Esophagus muscularis mucosa (tissue), 4 donors: ENCODE data around the gene PSMB3.

Source experiments
- EP300 ChIP-seq: sonication (generic); formaldehyde crosslinking; IDR thresholded peaks from one replicate; pipeline ENCODE4 v1.6.1; 2017; ENCODE audit warnings: antibody characterized with exemption
- POLR2A ChIP-seq: fragments of 450-650 bp; IDR thresholded peaks from one replicate; pipeline ENCODE4 v1.6.1; 2017; ENCODE audit warnings: antibody characterized with exemption, moderate library complexity, mild to moderate bottlenecking, low read depth
- POLR2AphosphoS5 ChIP-seq, 2 donors: sonication (generic); formaldehyde crosslinking; IDR thresholded peaks; one replicate each; pipeline ENCODE4 v1.6.1; 2017; ENCODE audit warnings: antibody characterized with exemption in 2 of 2
- TF ChIP-seq, protein P1 (sequence below), 3 experiments: fragments of 200-600 bp in 2 of 3; fragments of 450-650 bp in 1 of 3; sonication (generic) in 2 of 3; IDR thresholded peaks; one replicate each; pipeline ENCODE4 v1.5.1; 2017 to 2019; ENCODE audit warnings: antibody characterized with exemption in 3 of 3, mild to moderate bottlenecking in 2 of 3, moderate library complexity in 1 of 3

DNA sequence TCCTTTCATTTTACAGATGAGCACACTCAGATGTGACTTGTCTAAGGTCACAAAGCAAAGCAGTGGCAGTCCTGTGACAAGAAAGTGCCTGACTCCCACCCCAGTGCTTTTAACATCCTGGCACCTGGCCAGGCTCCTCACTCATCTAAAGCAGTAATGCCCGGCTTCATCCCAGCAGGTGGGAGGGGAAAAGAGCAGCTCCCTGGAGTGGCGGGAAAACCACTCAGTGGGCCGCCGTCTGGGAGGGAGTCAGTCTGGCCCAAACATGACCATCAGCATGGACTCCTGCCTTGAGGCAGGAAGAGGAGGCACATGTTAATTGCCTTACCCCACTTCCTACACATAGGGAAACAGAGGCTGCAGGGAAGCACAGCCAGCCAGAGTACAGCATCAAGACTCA, 7.0 kb upstream of the PSMB3 start:
- TF ChIP-seq, protein P1, sequence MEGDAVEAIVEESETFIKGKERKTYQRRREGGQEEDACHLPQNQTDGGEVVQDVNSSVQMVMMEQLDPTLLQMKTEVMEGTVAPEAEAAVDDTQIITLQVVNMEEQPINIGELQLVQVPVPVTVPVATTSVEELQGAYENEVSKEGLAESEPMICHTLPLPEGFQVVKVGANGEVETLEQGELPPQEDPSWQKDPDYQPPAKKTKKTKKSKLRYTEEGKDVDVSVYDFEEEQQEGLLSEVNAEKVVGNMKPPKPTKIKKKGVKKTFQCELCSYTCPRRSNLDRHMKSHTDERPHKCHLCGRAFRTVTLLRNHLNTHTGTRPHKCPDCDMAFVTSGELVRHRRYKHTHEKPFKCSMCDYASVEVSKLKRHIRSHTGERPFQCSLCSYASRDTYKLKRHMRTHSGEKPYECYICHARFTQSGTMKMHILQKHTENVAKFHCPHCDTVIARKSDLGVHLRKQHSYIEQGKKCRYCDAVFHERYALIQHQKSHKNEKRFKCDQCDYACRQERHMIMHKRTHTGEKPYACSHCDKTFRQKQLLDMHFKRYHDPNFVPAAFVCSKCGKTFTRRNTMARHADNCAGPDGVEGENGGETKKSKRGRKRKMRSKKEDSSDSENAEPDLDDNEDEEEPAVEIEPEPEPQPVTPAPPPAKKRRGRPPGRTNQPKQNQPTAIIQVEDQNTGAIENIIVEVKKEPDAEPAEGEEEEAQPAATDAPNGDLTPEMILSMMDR (IDR thresholded peaks at IDR 0.05), result no peak
- no peak for TF ChIP-seq EP300
- TF ChIP-seq POLR2A, result no peak
- no peak for TF ChIP-seq POLR2AphosphoS5 (IDR thresholded peaks at IDR 0.05)
